Measurements from ENCODE around the gene NEURL3. TPM values are rescaled to one million over a fixed set of nuclear protein-coding genes. Genes with fewer than 3 reads are reported as not detected.
"Not testable (repeated sequence)": the region's sequence is repeated elsewhere in the genome, so short reads cannot be mapped to it uniquely, and the experiment has no call there.

NEURL3 gene
- total and polyA plus RNA-seq, 3 experiments from 2014 or later, result 0.22 TPM; not detected in 2

DNA sequence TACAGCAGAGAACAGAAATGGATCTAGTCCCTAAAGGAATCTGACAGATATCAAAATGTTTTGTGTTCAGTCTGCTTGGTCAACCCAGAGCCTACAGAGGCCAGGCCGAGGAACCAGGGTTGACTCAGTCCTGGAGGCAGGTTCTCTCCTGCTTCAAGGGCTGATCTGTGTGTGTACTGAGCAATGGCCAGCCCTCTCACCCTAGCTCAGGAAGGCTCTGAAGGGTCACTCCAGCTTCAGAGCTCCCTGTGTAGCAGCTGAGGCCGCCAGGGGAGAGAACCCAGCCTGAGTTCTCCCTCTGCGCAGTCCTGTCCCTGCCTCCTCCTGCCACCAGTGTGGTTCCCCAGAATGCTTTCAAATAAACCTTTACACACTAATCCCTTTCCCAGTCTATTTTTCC lies 41.1 kb downstream of the NEURL3 start:
- POLR2A ChIA-PET, result no interaction called here

DNA sequence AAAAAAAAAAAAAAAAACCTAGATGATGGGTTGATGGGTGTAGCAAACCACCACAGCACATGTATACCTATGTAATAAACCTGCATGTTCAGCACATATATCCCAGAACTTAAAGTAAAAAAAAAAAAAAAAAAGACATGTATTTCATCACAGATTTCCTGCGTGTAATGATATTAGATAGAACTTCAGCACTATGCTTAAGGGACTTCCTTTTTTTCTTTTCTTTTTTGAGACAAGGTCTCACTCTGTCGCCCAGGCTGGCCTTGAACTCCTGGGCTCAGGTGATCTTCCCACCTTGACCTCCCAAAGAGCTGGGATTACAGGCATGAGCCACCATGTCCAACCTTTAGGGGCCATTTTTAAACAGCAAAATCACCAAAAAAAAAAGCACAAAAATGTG lies 42.0 kb downstream of the NEURL3 start:
- Mint-ChIP-seq H3K27me3 (no peaks in the 10 kb centered on the region), H3K4me3 (no peak overlapping the region), H3K27ac (no peak overlapping the region), H3K4me1 (no peaks in the 10 kb centered on the region), H3K36me3 (peaks cover 0 to 3% (median 0%) of the 10 kb centered on the region in 3 donors), H3K9me3 (peaks cover 0 to 8% (median 3%) of the 10 kb centered on the region in 5 donors)
- no peaks in the 10 kb centered on the region for H3K36me3 ChIP-seq (ENCODE audit: insufficient read depth, low read length)
- no peaks in the 10 kb centered on the region for H3K4me1 ChIP-seq (ENCODE audit: insufficient read depth, low read length)
- no peak overlapping the region for H3K4me3 ChIP-seq (ENCODE audit: low read length)
- H3K27me3 ChIP-seq (ENCODE audit: insufficient read depth, low read length, poor library complexity, severe bottlenecking), result no peaks in the 10 kb centered on the region
- no peak for DNase-seq
- POLR2A ChIA-PET, result no interaction called here
- no peaks in the 10 kb centered on the region for H3K9me3 ChIP-seq (ENCODE audit: low read length)
- CTCF ChIA-PET, result no interaction called here
- H3K27ac ChIP-seq (ENCODE audit: low read depth, low read length), result no peak overlapping the region

More for the DNA sequence above, 41.1 kb downstream of the NEURL3 start:
- CTCF ChIA-PET, result no interaction called here
- no peaks in the 10 kb centered on the region for H3K4me1 ChIP-seq (ENCODE audit: insufficient read depth, low read length)
- Mint-ChIP-seq H3K9me3 (peaks cover 0 to 8% (median 3%) of the 10 kb centered on the region in 5 donors), H3K4me3 (no peak overlapping the region), H3K4me1 (no peaks in the 10 kb centered on the region), H3K27ac (no peak overlapping the region), H3K27me3 (no peaks in the 10 kb centered on the region), H3K36me3 (peaks cover 0 to 3% (median 0%) of the 10 kb centered on the region in 3 donors)
- H3K9me3 ChIP-seq (ENCODE audit: low read length), result no peaks in the 10 kb centered on the region
- H3K36me3 ChIP-seq (ENCODE audit: insufficient read depth, low read length), result no peaks in the 10 kb centered on the region
- no peak overlapping the region for H3K27ac ChIP-seq (ENCODE audit: low read depth, low read length)
- no peak for DNase-seq
- H3K4me3 ChIP-seq (ENCODE audit: low read length), result no peak overlapping the region
- no peaks in the 10 kb centered on the region for H3K27me3 ChIP-seq (ENCODE audit: insufficient read depth, low read length, poor library complexity, severe bottlenecking)

DNA sequence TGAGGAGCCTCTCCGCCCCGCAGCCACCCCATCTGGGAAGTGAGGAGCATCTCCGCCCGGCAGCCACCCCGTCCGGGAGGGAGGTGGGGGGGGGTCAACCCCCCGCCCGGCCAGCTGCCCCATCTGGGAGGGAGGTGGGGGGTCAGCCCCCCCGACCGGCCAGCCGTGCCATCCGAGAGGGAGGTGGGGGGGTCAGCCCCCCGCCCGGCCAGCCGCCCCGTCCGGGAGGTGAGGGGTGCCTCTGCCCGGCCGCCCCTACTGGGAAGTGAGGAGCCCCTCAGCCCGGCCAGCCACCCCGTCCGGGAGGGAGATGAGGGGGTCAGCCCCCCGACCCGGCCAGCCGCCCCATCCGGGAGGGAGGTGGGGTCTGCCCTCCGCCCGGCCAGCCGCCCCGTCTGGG lies 43.5 kb downstream of the NEURL3 start:
- H3K4me1 Mint-ChIP-seq; H3K4me3 ChIP-seq (ENCODE audit: low read length); H3K36me3 Mint-ChIP-seq; H3K4me1 ChIP-seq (ENCODE audit: insufficient read depth, low read length); H3K4me3 Mint-ChIP-seq; DNase-seq; H3K9me3 Mint-ChIP-seq; H3K27me3 ChIP-seq (ENCODE audit: insufficient read depth, low read length, poor library complexity, severe bottlenecking); H3K27me3 Mint-ChIP-seq; H3K36me3 ChIP-seq (ENCODE audit: insufficient read depth, low read length); POLR2A ChIA-PET; H3K9me3 ChIP-seq (ENCODE audit: low read length); H3K27ac Mint-ChIP-seq; CTCF ChIA-PET; H3K27ac ChIP-seq (ENCODE audit: low read depth, low read length): not testable (repeated sequence)

DNA sequence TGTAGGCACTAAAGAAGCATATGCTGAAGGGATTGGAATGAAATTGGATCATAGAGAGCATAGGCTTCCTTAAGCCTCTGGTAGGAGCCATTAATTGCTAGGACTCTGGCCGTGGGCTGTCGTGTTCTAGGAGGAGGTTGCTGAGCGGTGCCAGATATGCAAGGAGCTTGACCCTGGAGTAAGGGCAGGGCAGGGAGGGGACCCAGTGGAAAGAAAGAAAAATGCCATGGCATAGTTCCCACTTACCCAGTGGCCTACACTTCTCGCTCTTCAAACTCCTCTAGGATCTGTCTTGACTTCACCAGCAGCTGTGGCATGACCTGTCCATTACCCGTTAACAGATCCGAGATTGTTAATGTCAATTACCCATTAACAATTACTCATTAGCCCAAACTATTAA lies 53.1 kb downstream of the NEURL3 start:
- ChIA-PET CTCF (no interaction called here), POLR2A (no interaction called here)
- Mint-ChIP-seq H3K9me3 (no peaks in the 10 kb centered on the region), H3K36me3 (peaks cover 0 to 2% (median 0%) of the 10 kb centered on the region in 3 donors), H3K4me1 (no peaks in the 10 kb centered on the region), H3K4me3 (no peak overlapping the region), H3K27ac (no peak overlapping the region), H3K27me3 (peaks cover 0 to 10% of the 10 kb centered on the region in 2 donors)
- H3K36me3 ChIP-seq (ENCODE audit: insufficient read depth, low read length), result no peaks in the 10 kb centered on the region
- H3K27ac ChIP-seq (ENCODE audit: low read depth, low read length), result no peak overlapping the region
- no peak overlapping the region for H3K4me3 ChIP-seq (ENCODE audit: low read length)
- no peaks in the 10 kb centered on the region for H3K27me3 ChIP-seq (ENCODE audit: insufficient read depth, low read length, poor library complexity, severe bottlenecking)
- no peak for DNase-seq
- no peaks in the 10 kb centered on the region for H3K9me3 ChIP-seq (ENCODE audit: low read length)
- no peaks in the 10 kb centered on the region for H3K4me1 ChIP-seq (ENCODE audit: insufficient read depth, low read length)

DNA sequence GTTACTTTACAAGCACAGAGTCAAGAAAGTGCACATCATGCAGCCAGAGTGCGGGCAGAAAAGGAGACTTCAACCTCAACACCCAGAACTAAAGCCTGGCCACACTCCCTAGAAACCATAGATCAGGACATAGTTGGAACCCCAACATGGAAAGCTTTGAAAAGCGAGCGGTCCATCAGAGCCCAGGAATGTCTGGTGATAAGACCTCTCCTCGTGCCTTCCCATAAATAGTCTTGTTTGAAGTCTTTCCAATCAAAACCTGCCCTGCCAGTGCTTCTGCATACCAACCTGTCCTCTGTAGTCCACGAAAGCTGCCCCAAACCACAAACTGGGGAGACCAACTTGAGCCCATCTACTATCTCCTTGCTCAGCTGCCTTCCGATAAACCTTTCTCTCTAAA lies 55.5 kb downstream of the NEURL3 start:
- no peaks in the 10 kb centered on the region for H3K27me3 ChIP-seq (ENCODE audit: insufficient read depth, low read length, poor library complexity, severe bottlenecking)
- Mint-ChIP-seq H3K9me3 (peaks cover 0 to 5% (median 0%) of the 10 kb centered on the region in 5 donors), H3K36me3 (peaks cover 0 to 2% (median 0%) of the 10 kb centered on the region in 3 donors), H3K4me1 (no peaks in the 10 kb centered on the region), H3K27ac (peak overlapping the region in 1 of 8 donors; percentile 36), H3K4me3 (no peak overlapping the region), H3K27me3 (peaks cover 0 to 10% of the 10 kb centered on the region in 2 donors)
- no peaks in the 10 kb centered on the region for H3K9me3 ChIP-seq (ENCODE audit: low read length)
- DNase-seq, result no peak
- ChIA-PET POLR2A (interaction anchor here (0.6 to 1.2 kb wide), 2 partner anchors 37 to 114 kb away, joined by 3 read pairs; partner anchors contain the start of gene NCAPH), CTCF (no interaction called here)
- no peak overlapping the region for H3K4me3 ChIP-seq (ENCODE audit: low read length)
- H3K36me3 ChIP-seq (ENCODE audit: insufficient read depth, low read length), result no peaks in the 10 kb centered on the region
- no peaks in the 10 kb centered on the region for H3K4me1 ChIP-seq (ENCODE audit: insufficient read depth, low read length)
- no peak overlapping the region for H3K27ac ChIP-seq (ENCODE audit: low read depth, low read length)

DNA sequence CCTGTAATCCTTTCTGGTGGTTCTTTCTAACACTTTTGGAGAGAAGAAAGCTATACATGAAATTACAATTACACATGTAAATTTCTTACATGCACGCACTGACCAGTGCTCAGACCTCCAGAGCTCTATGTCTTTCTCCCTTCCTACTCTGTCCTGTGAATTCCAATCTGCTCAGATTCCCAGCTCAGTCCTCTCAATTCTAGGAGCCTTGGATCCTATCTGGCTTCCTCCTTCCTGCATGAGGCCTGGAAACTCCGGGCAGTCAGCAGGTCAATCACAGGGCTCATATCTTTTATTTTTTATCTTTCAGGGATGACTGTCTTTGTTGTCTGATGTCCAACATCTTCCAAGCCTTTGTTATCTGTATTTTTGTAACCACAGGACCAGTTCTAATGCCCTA lies 56.0 kb downstream of the NEURL3 start:
- Mint-ChIP-seq H3K9me3 (peaks cover 0 to 5% (median 0%) of the 10 kb centered on the region in 5 donors), H3K27ac (peak overlapping the region in 1 of 8 donors; percentile 63), H3K4me3 (no peak overlapping the region), H3K27me3 (peaks cover 0 to 10% of the 10 kb centered on the region in 2 donors), H3K36me3 (peaks cover 0 to 2% (median 0%) of the 10 kb centered on the region in 3 donors), H3K4me1 (no peaks in the 10 kb centered on the region)
- H3K4me3 ChIP-seq (ENCODE audit: low read length), result no peak overlapping the region
- no peaks in the 10 kb centered on the region for H3K36me3 ChIP-seq (ENCODE audit: insufficient read depth, low read length)
- ChIA-PET CTCF (interaction anchor here (1.1 kb wide), 1 partner anchor 42 kb away, joined by 3 read pairs; no protein-coding TSS in a partner anchor), POLR2A (no interaction called here)
- no peak for DNase-seq
- no peaks in the 10 kb centered on the region for H3K4me1 ChIP-seq (ENCODE audit: insufficient read depth, low read length)
- no peak overlapping the region for H3K27ac ChIP-seq (ENCODE audit: low read depth, low read length)
- H3K27me3 ChIP-seq (ENCODE audit: insufficient read depth, low read length, poor library complexity, severe bottlenecking), result no peaks in the 10 kb centered on the region
- H3K9me3 ChIP-seq (ENCODE audit: low read length), result no peaks in the 10 kb centered on the region

DNA sequence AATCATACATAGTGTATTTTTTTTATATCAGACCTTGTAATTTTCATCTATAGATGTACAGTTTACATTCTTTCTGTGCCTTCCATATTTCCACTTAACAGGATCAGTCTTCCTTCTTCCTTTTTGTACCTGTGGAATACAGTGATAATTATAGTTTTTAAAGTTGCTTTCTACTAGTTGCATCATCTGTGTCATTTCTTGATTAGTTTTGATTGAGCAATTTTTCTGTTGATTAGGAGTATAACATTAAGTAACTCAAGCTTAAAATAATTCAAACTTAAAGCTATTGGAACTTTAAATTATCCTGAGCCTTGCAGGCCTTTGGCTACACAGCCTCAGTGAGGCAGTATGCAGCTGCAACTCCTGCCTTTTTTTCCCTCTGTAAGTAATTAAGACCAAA lies 57.4 kb downstream of the NEURL3 start:
- ChIA-PET CTCF (no interaction called here), POLR2A (no interaction called here)
- H3K4me3 Mint-ChIP-seq, result no peak overlapping the region
- H3K9me3 Mint-ChIP-seq, result peaks cover 0 to 5% (median 0%) of the 10 kb centered on the region in 5 donors
- H3K9me3 ChIP-seq (ENCODE audit: low read length), result no peaks in the 10 kb centered on the region
- no peak overlapping the region for H3K27ac ChIP-seq (ENCODE audit: low read depth, low read length)
- H3K4me3 ChIP-seq (ENCODE audit: low read length), result no peak overlapping the region
- no peaks in the 10 kb centered on the region for H3K27me3 ChIP-seq (ENCODE audit: insufficient read depth, low read length, poor library complexity, severe bottlenecking)
- peaks cover 0 to 2% (median 0%) of the 10 kb centered on the region in 3 donors for H3K36me3 Mint-ChIP-seq
- H3K27me3 Mint-ChIP-seq, result peaks cover 0 to 2% of the 10 kb centered on the region in 2 donors
- H3K36me3 ChIP-seq (ENCODE audit: insufficient read depth, low read length), result no peaks in the 10 kb centered on the region
- no peaks in the 10 kb centered on the region for H3K4me1 ChIP-seq (ENCODE audit: insufficient read depth, low read length)
- no peaks in the 10 kb centered on the region for H3K4me1 Mint-ChIP-seq
- DNase-seq, result no peak
- no peak overlapping the region for H3K27ac Mint-ChIP-seq
